ENCODE measurements around the gene ITGAL.

DNA sequence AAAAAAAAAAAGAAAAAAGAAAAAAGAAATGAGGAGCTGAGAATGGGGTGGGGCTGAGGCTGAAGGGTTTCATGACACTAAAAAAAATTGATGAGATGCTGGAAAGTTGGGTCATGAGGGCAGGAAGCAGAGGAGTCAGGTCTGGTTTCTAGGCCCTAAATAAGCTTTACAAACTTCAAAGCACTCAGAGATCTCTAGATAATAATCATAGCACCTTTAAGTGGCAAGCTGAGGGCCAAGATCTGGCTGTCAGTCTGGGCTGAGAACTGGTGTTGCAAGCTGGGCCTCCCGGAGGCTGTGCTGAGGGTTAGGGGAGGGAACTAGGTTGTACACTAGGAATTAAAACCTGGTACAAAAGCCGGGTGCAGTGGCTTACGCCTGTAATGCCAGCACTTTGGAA lies 79.2 kb downstream of the ITGAL start:
- TF ChIP-seq, protein P1, sequence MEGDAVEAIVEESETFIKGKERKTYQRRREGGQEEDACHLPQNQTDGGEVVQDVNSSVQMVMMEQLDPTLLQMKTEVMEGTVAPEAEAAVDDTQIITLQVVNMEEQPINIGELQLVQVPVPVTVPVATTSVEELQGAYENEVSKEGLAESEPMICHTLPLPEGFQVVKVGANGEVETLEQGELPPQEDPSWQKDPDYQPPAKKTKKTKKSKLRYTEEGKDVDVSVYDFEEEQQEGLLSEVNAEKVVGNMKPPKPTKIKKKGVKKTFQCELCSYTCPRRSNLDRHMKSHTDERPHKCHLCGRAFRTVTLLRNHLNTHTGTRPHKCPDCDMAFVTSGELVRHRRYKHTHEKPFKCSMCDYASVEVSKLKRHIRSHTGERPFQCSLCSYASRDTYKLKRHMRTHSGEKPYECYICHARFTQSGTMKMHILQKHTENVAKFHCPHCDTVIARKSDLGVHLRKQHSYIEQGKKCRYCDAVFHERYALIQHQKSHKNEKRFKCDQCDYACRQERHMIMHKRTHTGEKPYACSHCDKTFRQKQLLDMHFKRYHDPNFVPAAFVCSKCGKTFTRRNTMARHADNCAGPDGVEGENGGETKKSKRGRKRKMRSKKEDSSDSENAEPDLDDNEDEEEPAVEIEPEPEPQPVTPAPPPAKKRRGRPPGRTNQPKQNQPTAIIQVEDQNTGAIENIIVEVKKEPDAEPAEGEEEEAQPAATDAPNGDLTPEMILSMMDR (IDR thresholded peaks at IDR 0.05; ENCODE audit: insufficient read depth, low read depth, low read length): no peak
- TF ChIP-seq EZH2 (IDR thresholded peaks at IDR 0.05; ENCODE audit: insufficient read depth, low read length): no peak

All from astrocyte (in vitro differentiated cells and primary cell).